BLaER1 treated with 17β-estradiol and CSF1 and Interleukin-3, amounts not matched to agents 10 nM and 100 nM (cell line): ENCODE data around the gene SEMA4A.

Experiments used
- H3K27ac ChIP-seq, 11 experiments: shearing (Covaris generic); formaldehyde crosslinking; 2 replicates each; pipeline ENCODE4 v1.8.1; 2022
- H3K27me3 ChIP-seq, 11 experiments: shearing (Covaris generic); formaldehyde crosslinking; 2 replicates each; pipeline ENCODE4 v1.8.1; 2022
- H3K36me3 ChIP-seq, 11 experiments: shearing (Covaris generic); formaldehyde crosslinking; 2 replicates each; pipeline ENCODE4 v1.8.1; 2022
- H3K4me1 ChIP-seq, 10 experiments: shearing (Covaris generic); formaldehyde crosslinking; 2 replicates each; pipeline ENCODE4 v1.8.1; 2022
- H3K4me2 ChIP-seq, 11 experiments: shearing (Covaris generic); formaldehyde crosslinking; 2 replicates each; pipeline ENCODE4 v1.8.1; 2022
- H3K4me3 ChIP-seq, 10 experiments: shearing (Covaris generic); formaldehyde crosslinking; 2 replicates each; pipeline ENCODE4 v1.8.1; 2022
- H3K9ac ChIP-seq, 11 experiments: shearing (Covaris generic); formaldehyde crosslinking; 2 replicates each; pipeline ENCODE4 v1.8.1; 2022
- H3K9me3 ChIP-seq, 11 experiments: shearing (Covaris generic); formaldehyde crosslinking; replicated peaks in 1 of 11; 2 replicates each; pipeline ENCODE4 v1.8.1; 2022
- H4K20me1 ChIP-seq, 11 experiments: shearing (Covaris generic); formaldehyde crosslinking; 2 replicates each; pipeline ENCODE4 v1.8.1; 2022
- Cebpa-rat ChIP-seq, 11 experiments: shearing (Covaris generic); IDR thresholded peaks; 2 replicates each; pipeline ENCODE4 v1.8.1; 2022

SEMA4A gene

GRCh38 chr1:156128308-156128653, 25.1 kb upstream of the SEMA4A start:
- Histone ChIP-seq H3K9me3 (no peaks in the 10 kb centered on the region), H3K36me3 (peaks cover 0 to 22% (median 0%) of the 10 kb centered on the region in 11 experiments; a peak in 2 of 22 replicates), H3K9ac (peak overlapping the region in 5 of 11 experiments; percentile 11 to 86 (median 61); a peak in 7 of 22 replicates), H4K20me1 (peaks cover 0 to 36% (median 14%) of the 10 kb centered on the region in 11 experiments; a peak in 16 of 22 replicates), H3K4me2 (peak overlapping the region; percentile 87 to 99 (median 90)), H3K27me3 (peaks cover 0 to 9% (median 0%) of the 10 kb centered on the region in 11 experiments; a peak in 1 of 22 replicates), H3K4me3 (no peak overlapping the region), H3K27ac (peak overlapping the region in 3 of 11 experiments; percentile 61 to 96 (median 96); a peak in 5 of 22 replicates), H3K4me1 (peaks cover 70 to 74% (median 72%) of the 10 kb centered on the region in 10 experiments)
- no peak for TF ChIP-seq Cebpa-rat (IDR thresholded peaks at IDR 0.05)

GRCh38 chr1:156128654-156129597, 24.5 kb upstream of the SEMA4A start:
- Histone ChIP-seq H3K27ac (peak overlapping the region in 4 of 11 experiments; percentile 47 to 96 (median 78); a peak in 6 of 22 replicates), H3K9me3 (no peaks in the 10 kb centered on the region), H4K20me1 (peaks cover 0 to 36% (median 14%) of the 10 kb centered on the region in 11 experiments; a peak in 16 of 22 replicates), H3K27me3 (peaks cover 0 to 9% (median 0%) of the 10 kb centered on the region in 11 experiments; a peak in 1 of 22 replicates), H3K4me3 (no peak overlapping the region), H3K36me3 (peaks cover 0 to 28% (median 0%) of the 10 kb centered on the region in 11 experiments; a peak in 4 of 22 replicates), H3K4me1 (peaks cover 63 to 68% (median 65%) of the 10 kb centered on the region in 10 experiments), H3K9ac (peak overlapping the region in 8 of 11 experiments; percentile 2 to 86 (median 32); a peak in 8 of 22 replicates), H3K4me2 (peak overlapping the region; percentile 87 to 99 (median 90))
- no peak for TF ChIP-seq Cebpa-rat (IDR thresholded peaks at IDR 0.05)

GRCh38 chr1:156129687-156130577, 23.5 kb upstream of the SEMA4A start:
- H3K4me3 ChIP-seq: no peak overlapping the region
- H3K4me1 ChIP-seq: peaks cover 57 to 66% (median 58%) of the 10 kb centered on the region in 10 experiments
- H4K20me1 ChIP-seq: peaks cover 0 to 36% (median 14%) of the 10 kb centered on the region in 11 experiments; a peak in 16 of 22 replicates
- peak overlapping the region in 8 of 11 experiments; percentile 2 to 86 (median 36); a peak in 11 of 22 replicates for H3K9ac ChIP-seq
- no peak for TF ChIP-seq Cebpa-rat (IDR thresholded peaks at IDR 0.05)
- H3K9me3 ChIP-seq: no peaks in the 10 kb centered on the region
- H3K27ac ChIP-seq: peak overlapping the region in 8 of 11 experiments; percentile 18 to 96 (median 48); a peak in 14 of 22 replicates
- peaks cover 0 to 9% (median 0%) of the 10 kb centered on the region in 11 experiments; a peak in 1 of 22 replicates for H3K27me3 ChIP-seq
- H3K36me3 ChIP-seq: peaks cover 0 to 38% (median 0%) of the 10 kb centered on the region in 11 experiments; a peak in 6 of 22 replicates
- peak overlapping the region; percentile 12 to 99 (median 90); a peak in 21 of 22 replicates for H3K4me2 ChIP-seq

DNA sequence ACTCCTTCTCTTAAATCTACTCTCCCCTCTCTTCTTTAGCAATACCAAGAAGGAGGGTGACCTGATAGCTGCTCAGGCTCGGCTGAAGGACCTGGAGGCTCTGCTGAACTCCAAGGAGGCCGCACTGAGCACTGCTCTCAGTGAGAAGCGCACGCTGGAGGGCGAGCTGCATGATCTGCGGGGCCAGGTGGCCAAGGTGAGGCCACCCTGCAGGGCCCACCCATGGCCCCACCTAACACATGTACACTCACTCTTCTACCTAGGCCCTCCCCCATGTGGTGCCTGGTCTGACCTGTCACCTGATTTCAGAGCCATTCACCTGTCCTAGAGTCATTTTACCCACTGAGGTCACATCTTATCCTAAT, 22.8 kb upstream of the SEMA4A start:
- TF ChIP-seq Cebpa-rat (IDR thresholded peaks at IDR 0.05): no peak
- H3K27ac ChIP-seq: no peak overlapping the region
- H3K4me2 ChIP-seq: peak overlapping the region in 6 of 11 experiments; percentile 88 to 99 (median 90); a peak in 7 of 22 replicates
- H3K27me3 ChIP-seq: peaks cover 0 to 9% (median 0%) of the 10 kb centered on the region in 11 experiments; a peak in 1 of 22 replicates
- H3K9me3 ChIP-seq: no peaks in the 10 kb centered on the region
- no peak overlapping the region for H3K9ac ChIP-seq
- H4K20me1 ChIP-seq: peaks cover 0 to 36% (median 14%) of the 10 kb centered on the region in 11 experiments; a peak in 16 of 22 replicates
- H3K36me3 ChIP-seq: peaks cover 0 to 43% (median 0%) of the 10 kb centered on the region in 11 experiments; a peak in 6 of 22 replicates
- no peak overlapping the region for H3K4me3 ChIP-seq
- H3K4me1 ChIP-seq: peaks cover 51 to 62% (median 58%) of the 10 kb centered on the region in 10 experiments

DNA sequence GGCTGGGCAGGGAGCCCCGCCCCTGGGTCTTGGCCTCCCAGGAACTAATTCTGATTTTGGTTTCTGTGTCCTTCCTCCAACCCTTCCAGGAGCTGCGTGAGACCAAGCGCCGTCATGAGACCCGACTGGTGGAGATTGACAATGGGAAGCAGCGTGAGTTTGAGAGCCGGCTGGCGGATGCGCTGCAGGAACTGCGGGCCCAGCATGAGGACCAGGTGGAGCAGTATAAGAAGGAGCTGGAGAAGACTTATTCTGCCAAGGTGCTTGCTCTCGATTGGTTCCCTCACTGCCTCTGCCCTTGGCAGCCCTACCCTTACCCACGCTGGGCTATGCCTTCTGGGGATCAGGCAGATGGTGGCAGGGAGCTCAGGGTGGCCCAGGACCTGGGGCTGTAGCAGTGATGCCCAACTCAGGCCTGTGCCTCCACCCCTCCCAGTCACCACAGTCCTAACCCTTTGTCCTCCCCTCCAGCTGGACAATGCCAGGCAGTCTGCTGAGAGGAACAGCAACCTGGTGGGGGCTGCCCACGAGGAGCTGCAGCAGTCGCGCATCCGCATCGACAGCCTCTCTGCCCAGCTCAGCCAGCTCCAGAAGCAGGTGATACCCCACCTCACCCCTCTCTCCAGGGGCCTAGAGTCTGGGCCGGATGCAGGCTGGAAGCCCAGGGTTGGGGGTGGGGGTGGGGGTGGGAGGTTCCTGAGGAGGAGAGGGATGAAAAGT, 18.5 kb upstream of the SEMA4A start:
- TF ChIP-seq Cebpa-rat (IDR thresholded peaks at IDR 0.05): no peak
- Histone ChIP-seq H3K4me1 (peaks cover 7 to 23% (median 20%) of the 10 kb centered on the region in 10 experiments), H3K27ac (no peak overlapping the region), H3K36me3 (peaks cover 0 to 82% (median 0%) of the 10 kb centered on the region in 11 experiments; a peak in 6 of 22 replicates), H4K20me1 (peaks cover 0 to 32% (median 0%) of the 10 kb centered on the region in 11 experiments; a peak in 4 of 22 replicates), H3K4me3 (no peak overlapping the region), H3K9ac (0 out of 22 replicates have a peak overlapping the region, but pooled peaks of 1 of the 11 experiments have one; percentile 29), H3K4me2 (peak overlapping the region in 8 of 11 experiments; percentile 15 to 58 (median 40); a peak in 13 of 22 replicates), H3K27me3 (no peaks in the 10 kb centered on the region), H3K9me3 (no peaks in the 10 kb centered on the region)

GRCh38 chr1:156135930-156136871, 17.2 kb upstream of the SEMA4A start:
- Histone ChIP-seq H4K20me1 (peaks cover 0 to 28% (median 0%) of the 10 kb centered on the region in 11 experiments; a peak in 2 of 22 replicates), H3K4me1 (peaks cover 0 to 17% (median 14%) of the 10 kb centered on the region in 10 experiments; a peak in 15 of 20 replicates), H3K9me3 (no peaks in the 10 kb centered on the region), H3K27me3 (no peaks in the 10 kb centered on the region), H3K36me3 (peaks cover 0 to 80% (median 0%) of the 10 kb centered on the region in 11 experiments; a peak in 6 of 22 replicates), H3K27ac (no peak overlapping the region), H3K4me3 (no peak overlapping the region), H3K9ac (no peak overlapping the region; a peak in 1 of 22 replicates), H3K4me2 (peak overlapping the region in 8 of 11 experiments; percentile 26 to 58 (median 46); a peak in 16 of 22 replicates)
- no peak for TF ChIP-seq Cebpa-rat (IDR thresholded peaks at IDR 0.05)
